GM19023 (cell line): ENCODE results near the gene WIPI1.

Experiments used
- ATAC-seq: cut with Tn5 transposase; IDR thresholded peaks from one replicate; pipeline ENCODE4 v1.9.1; 2021; ENCODE audit warnings: mild to moderate bottlenecking, moderate library complexity; ENCODE audit not compliant: unreplicated experiment

Gene WIPI1

DNA sequence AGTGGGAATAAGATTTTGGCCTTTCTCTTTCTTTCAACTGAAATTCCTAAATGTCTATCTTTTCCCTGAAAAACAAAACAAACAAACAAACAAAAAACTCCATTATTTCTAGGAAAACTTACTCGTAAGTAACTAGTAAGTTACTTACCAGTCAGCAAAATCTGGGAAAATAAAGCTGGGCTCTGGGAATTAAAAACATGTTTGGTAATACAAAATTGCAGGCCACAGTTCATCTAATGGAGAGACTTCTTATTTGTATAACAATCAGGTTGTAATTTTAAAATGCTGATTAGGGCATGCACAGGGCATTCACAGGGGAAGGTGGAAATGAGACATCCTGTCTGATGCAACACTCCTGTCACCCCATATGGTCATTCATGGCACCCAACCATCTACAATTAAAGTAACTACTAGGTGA is 3.8 kb upstream of the WIPI1 start:
- ATAC-seq: no peak

DNA sequence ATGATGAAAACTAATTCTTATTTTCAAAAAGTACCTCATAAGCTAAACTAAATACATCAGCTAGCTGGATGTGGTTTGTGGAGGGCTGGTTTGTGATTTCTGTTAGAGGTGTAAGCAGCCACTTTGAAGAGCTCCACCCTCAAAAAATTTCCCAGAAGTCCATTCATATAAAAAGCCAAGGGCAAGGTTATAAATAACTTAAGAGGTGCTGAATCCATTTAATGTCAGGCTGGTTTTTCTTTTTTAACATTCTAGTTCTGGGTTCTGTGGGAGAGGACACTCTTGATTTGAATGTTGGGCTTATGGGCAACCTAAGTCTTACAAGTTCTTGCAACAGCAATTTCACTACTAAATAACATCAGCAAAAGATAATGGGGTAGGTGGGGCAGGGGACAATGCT is 3.4 kb upstream of the WIPI1 start:
- ATAC-seq: no peak

DNA sequence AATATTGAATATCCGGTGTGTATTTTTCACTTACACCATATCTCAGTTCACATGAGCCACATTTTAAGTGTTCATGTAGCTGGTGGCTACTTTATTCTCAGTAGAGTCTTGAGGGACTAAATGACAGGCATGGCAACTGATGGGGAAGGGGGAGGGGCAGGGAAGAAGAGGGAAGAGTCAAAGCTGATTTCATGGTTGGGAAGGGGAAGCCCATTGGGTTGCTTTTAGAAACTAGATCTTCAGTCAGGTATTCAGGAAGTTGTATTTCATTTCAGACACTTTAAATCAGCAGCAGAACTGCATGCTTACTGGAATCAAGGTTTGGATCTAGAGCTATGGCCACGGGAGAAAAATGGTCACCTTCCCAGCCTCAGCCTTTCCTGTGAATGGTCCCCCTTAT is 2.9 kb upstream of the WIPI1 start:
- ATAC-seq: no peak

- no peak for ATAC-seq
Observed at GRCh38 chr17:68459037-68459639, 1.8 kb upstream of the WIPI1 start.

- ATAC-seq: no peak
Observed at GRCh38 chr17:68458260-68459036, 1.2 kb upstream of the WIPI1 start.

GRCh38 chr17:68457539-68458259 is 403 bp upstream of the WIPI1 start:
- peak; percentile 78 for ATAC-seq

GRCh38 chr17:68456339-68457167 is 743 bp downstream of the WIPI1 start:
- ATAC-seq: no peak

DNA sequence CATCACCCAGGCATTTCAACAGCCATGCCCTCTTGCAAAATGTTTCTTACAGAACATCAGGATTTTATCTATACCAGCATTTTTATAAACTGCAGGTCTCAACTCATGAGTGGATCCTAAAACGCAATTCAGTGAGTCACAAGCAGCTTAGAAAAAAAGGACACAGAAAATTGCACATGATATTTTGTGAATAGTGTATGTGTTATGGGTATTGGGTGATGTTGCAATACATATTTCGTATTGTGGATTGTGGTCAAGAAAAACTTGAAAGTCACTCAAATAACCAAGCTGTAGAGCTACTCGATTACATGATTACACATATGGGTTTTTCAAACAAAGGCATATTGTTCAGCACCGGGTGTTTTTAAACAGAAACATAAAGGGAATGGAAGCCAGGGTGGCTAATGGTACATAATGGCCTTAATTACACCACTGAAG is 1.4 kb downstream of the WIPI1 start:
- no peak for ATAC-seq

DNA sequence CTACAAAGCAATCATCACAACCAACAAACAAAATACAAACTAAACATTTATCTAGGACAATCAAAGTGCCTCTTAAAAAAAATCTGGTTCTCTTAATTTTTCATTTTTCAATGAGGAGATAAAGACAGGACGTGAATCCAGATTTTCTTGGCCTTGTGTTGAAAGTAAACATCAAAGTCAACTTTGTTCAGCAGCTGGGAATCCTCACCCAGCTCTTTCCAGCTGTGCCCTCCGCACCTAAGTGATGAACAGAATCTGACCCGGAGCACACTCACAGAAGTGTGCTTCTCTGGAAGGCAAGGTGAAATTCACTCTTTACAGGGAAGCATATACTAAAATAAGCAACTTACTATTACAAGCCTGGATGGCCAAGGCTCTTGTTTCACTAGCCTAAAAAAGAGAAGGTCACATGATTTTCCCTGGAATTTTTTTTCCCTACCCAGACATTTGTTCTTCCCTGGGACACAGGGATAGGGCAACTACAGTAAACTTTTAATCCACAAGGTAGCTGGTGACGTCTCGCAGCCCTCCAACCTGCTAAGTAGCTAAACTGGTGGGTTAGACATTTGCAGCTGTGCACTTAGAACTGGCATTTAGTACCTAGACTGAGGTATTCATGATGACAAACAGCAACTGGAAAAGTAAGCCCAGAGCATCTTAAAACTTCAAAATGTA is 3.2 kb downstream of the WIPI1 start:
- no peak for ATAC-seq

DNA sequence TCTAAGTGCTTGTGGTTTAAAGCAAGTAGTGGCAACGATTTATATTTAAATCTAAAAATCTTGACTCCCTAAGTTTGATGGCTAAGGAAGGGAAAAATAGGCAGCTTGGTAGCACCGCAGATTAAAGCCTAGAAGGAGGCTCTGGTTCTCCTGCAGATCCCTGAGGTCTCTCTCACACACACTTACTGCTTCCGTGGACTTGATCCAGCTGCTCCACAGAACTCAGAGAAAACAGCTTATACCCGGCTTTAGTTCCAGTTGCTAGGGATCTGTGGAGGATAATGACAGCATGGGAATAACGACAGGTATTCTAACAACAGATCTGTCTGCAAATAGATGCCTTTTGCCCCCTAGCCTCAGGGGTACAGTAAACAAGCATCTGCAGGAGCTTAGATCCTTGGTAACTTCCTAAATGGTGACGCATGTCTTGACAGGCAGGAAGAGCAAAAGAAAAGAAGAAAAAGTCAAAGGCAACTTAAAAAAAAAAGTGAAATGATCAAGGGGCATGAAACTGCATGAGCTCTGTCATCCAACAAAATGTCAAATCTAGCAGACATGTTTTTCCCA is 4.5 kb downstream of the WIPI1 start:
- no peak for ATAC-seq

DNA sequence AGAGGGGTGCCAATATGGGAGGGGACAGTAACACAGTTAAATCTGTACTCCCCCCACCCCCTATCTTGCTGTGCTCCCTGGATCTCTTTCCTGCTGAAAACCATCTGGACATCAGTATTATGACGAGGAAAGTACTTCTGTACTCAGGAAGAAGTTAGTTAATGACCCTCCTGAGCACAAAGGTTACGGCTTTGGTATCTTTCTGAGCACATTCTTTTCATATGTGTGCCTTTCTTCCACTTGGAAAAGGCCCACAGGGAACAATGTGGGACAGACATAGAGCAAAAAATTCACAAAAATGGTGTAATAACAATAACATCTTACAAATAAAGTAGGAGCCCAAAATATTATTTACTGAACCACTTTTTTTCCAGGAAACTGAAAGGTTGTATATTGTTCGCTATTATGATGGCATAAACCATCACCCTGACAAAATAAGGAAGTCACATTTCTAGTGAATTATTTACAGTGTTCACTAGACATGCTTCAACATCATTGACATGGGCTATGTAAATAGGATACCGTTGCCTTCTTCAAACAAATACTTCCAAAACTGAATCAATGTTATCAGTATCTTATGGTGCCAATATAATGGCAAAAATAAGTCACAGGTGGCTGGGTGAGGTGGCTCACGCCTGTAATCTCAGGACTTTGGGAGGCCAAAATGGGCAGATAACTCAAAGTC is 5.5 kb downstream of the WIPI1 start:
- no peak for ATAC-seq

GRCh38 chr17:68450801-68451200 is 6.5 kb downstream of the WIPI1 start:
- no peak for ATAC-seq

DNA sequence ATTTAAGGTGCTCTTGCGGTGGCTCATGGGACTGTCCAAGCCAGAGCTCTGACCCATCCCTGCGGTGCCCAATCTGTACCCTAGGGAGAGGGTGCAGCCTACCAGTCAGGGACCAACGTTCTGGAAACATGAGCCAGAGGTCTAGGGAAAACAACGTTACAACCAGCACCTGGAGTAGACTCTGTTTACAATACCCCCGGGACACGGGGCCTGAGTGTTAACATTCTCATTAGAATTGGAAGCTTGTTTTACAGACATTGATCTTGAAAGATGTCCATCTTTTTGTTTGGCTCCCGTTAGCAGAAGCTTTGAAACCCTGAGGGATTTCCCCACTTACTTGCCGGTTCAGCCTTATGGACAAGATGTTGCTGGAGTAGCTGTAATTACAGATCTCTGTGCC is 6.9 kb downstream of the WIPI1 start:
- no peak for ATAC-seq

- no peak for ATAC-seq
Observed at GRCh38 chr17:68449021-68449739, 8.1 kb downstream of the WIPI1 start.

DNA sequence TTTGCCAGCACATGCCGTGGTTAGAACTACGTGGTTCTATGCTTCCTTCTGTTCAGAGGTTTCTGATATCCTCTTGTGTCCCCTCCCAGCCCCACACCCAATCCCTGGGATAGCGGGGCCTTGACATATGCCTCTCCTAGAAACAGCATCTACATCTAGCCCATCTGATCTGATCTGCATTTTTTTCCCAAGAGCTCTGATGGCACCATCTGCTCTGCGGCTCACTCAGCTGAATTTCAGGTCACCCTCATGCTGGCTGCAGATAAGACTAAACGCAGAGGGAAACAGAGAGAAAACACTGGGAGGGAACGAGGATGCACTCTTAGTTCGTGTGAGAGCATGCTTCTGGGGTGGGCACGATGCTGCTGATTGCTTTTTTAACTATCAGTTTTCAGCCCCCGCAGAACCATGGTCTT is 10.7 kb downstream of the WIPI1 start:
- no peak for ATAC-seq

DNA sequence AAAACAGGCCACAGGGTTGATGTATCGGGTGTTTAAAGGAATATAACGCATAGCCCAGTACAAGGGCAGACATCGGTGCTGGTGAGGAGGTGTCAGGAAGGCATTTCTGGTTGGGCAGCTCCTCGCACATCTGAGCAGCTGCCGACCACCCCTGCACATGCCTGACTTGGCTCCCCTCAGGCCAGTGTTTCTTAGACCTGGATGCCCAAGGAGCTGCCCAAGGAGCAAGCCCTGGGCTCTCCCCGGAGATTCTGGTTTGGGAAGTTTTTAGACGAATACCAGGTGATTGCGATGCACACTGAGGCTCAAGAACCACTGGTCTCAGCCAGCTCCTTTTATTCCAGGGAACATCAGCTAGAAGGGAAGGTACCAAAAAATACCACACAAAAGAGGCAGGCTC is 11.6 kb downstream of the WIPI1 start:
- no peak for ATAC-seq

- no peak for ATAC-seq
Observed at GRCh38 chr17:68443972-68444464, 13.3 kb downstream of the WIPI1 start.

DNA sequence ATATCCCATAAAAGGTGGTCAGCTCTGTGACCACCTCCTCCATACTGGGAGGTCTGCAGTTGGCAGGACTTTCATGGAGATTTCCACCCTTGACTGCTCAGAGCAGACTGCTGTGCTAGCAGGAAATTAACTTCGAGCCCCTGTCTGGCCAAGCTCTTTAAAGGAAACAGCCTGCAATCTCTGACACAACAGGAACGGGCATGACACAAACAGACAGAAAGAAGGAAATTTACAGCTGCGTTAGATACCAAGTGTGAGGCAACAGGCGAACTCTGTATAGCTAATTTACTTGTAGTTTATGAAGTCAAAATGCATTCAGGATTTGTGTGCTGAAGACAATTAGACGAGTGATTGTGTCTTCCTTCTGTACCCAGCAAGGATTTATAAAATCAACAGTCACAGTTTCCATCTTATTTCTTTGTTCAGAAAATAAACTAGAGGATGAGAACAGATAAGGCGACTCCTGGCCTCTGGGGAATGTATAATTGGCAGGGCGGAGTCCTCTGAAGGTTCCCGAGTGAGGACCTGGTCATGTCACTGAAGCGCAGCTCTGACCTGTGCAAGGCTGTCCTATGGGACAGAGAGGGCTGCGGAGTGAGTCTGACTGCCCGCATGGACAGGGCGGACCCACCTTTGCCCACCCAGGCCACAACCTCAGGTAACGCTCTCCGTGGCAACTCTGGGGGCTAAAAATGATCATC is 16.1 kb downstream of the WIPI1 start:
- no peak for ATAC-seq
